SK-N-SH (cell line): ENCODE data around the gene SCGB1C1.

ENCODE experiments used
- CTCF ChIP-seq: fragments of 200-600 bp; sonication (generic); IDR thresholded peaks from 2 replicates; pipeline ENCODE4 v1.6.1; 2017; ENCODE audit warnings: antibody characterized with exemption, mild to moderate bottlenecking, moderate library complexity
- SMC3 ChIP-seq: IDR thresholded peaks from 2 replicates; pipeline ENCODE4 v1.6.1; 2012; ENCODE audit warnings: low read depth, low read length, improper control_type of control experiment
- USF2 ChIP-seq: fragments of 150-350 bp; IDR thresholded peaks from 2 replicates; pipeline ENCODE4 v1.6.1; 2017; ENCODE audit warnings: antibody characterized with exemption, low read length, low read depth, borderline replicate concordance
- TF ChIP-seq, protein P1 (sequence below): IDR thresholded peaks from 2 replicates; pipeline ENCODE4 v1.4.0; 2012; ENCODE audit warnings: low read depth, borderline replicate concordance

DNA sequence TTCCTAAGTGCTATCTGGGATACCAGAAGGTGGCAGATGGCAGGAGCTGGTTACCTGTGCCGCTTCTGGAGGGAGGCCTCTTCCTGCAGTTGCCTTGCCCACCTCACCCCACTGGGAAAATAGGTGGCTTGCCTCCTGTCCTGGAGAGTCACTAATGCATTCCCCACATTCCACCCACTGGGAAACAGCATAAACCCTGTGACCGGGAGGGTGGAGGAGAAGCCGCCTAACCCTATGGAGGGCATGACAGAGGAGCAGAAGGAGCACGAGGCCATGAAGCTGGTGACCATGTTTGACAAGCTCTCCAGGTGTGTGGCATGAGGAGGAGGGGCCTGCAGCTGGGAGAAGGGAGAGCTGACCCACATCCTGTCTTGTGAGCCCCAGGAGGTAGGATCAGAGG, 20.2 kb downstream of the SCGB1C1 start:
- TF ChIP-seq CTCF (no peak), SMC3 (no peak), USF2 (no peak)
- TF ChIP-seq, protein P1, sequence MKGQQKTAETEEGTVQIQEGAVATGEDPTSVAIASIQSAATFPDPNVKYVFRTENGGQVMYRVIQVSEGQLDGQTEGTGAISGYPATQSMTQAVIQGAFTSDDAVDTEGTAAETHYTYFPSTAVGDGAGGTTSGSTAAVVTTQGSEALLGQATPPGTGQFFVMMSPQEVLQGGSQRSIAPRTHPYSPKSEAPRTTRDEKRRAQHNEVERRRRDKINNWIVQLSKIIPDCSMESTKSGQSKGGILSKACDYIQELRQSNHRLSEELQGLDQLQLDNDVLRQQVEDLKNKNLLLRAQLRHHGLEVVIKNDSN, result no peak
